Stimulated activated CD8-positive, alpha-beta memory T cell treated with anti-CD3 and anti-CD28 coated beads, Interleukin-15, amount 100 ng/mL, for 4 hours (primary cell): ENCODE data around the gene CLASP1.
"Not testable (repeated sequence)": the region's sequence is repeated elsewhere in the genome, so short reads cannot be mapped to it uniquely, and the experiment has no call there.

ENCODE experiments used
- DNase-seq, 2 donors: peaks; one replicate each; pipeline ENCODE4 v3.0.0-alpha.2; 2020; ENCODE audit warnings: low read depth in 2 of 2

Gene CLASP1

GRCh38 chr2:121617042-121617599, 32.1 kb downstream of the CLASP1 start:
- DNase-seq, result no peak

GRCh38 chr2:121613774-121614173, 35.5 kb downstream of the CLASP1 start:
- DNase-seq, result no peak

- DNase-seq, result no peak
Observed at GRCh38 chr2:121613152-121613551, 36.1 kb downstream of the CLASP1 start.

GRCh38 chr2:121611730-121612705, 37.2 kb downstream of the CLASP1 start:
- DNase-seq, result no peak

- not testable (repeated sequence) for DNase-seq
Observed at GRCh38 chr2:121611048-121611649, 38.1 kb downstream of the CLASP1 start.

GRCh38 chr2:121610487-121610874, 38.8 kb downstream of the CLASP1 start:
- not testable (repeated sequence) for DNase-seq

GRCh38 chr2:121608967-121609366, 40.3 kb downstream of the CLASP1 start:
- DNase-seq, result no peak

- no peak for DNase-seq
Observed at GRCh38 chr2:121608367-121608766, 40.9 kb downstream of the CLASP1 start.

- no peak for DNase-seq
Observed at GRCh38 chr2:121605820-121606733, 43.2 kb downstream of the CLASP1 start.

GRCh38 chr2:121603185-121603584, 46.1 kb downstream of the CLASP1 start:
- DNase-seq, result no peak

- no peak for DNase-seq
Observed at GRCh38 chr2:121599963-121600651, 49.2 kb downstream of the CLASP1 start.

- DNase-seq, result no peak
Observed at GRCh38 chr2:121598087-121598486, 51.2 kb downstream of the CLASP1 start.

GRCh38 chr2:121596221-121597080, 52.8 kb downstream of the CLASP1 start:
- no peak for DNase-seq

- no peak for DNase-seq
Observed at GRCh38 chr2:121595012-121595891, 54.0 kb downstream of the CLASP1 start.

GRCh38 chr2:121591199-121591598, 58.1 kb downstream of the CLASP1 start:
- DNase-seq, result no peak

GRCh38 chr2:121588357-121588756, 60.9 kb downstream of the CLASP1 start:
- DNase-seq, result no peak

GRCh38 chr2:121587131-121587530, 62.1 kb downstream of the CLASP1 start:
- no peak for DNase-seq

GRCh38 chr2:121584741-121585140, 64.5 kb downstream of the CLASP1 start:
- DNase-seq, result no peak

- no peak for DNase-seq
Observed at GRCh38 chr2:121583555-121583954, 65.7 kb downstream of the CLASP1 start.
